Body of pancreas (tissue), 4 donors: ENCODE results near the gene APCS. TPM values are rescaled to one million over a fixed set of nuclear protein-coding genes. Genes with fewer than 3 reads are reported as not detected.

ENCODE experiments used
- ATAC-seq: fragments of 150-250 bp; one replicate; pipeline ENCODE4 v1.9.1; 2016
- DNase-seq, 4 donors: peaks; one replicate each; pipeline ENCODE4 v3.0.0-alpha.2; 2019
- H3K27ac ChIP-seq, 4 donors: fragments of 200-600 bp; sonication (generic); 1 replicate in 3 of 4; 2 replicates in 1 of 4; pipeline versions ENCODE4 v1.5.1 to v1.6.1; 2016 to 2019; ENCODE audit warnings: mild to moderate bottlenecking in 1 of 4, mixed read lengths in 1 of 4, moderate library complexity in 1 of 4
- H3K27me3 ChIP-seq, 2 donors: fragments of 200-600 bp; sonication (generic); one replicate each; pipeline ENCODE4 v1.6.0; 2016; ENCODE audit warnings: mild to moderate bottlenecking in 1 of 2
- H3K36me3 ChIP-seq, 2 donors: fragments of 200-600 bp; sonication (generic); replicated peaks in 1 of 2; 2 replicates each; pipeline ENCODE4 v1.5.1; 2016; ENCODE audit warnings: low read depth in 2 of 2; ENCODE audit not compliant: insufficient read depth in 1 of 2
- H3K4me1 ChIP-seq: fragments of 200-600 bp; sonication (generic); one replicate; pipeline ENCODE4 v1.6.0; 2016
- H3K4me3 ChIP-seq, 2 donors: fragments of 200-600 bp; sonication (generic); 1 replicate in 1 of 2; 2 replicates in 1 of 2; pipeline ENCODE4 v1.5.1; 2016 to 2019
- H3K9me3 ChIP-seq, 3 donors: fragments of 200-600 bp; sonication (generic); 1 replicate in 2 of 3; 2 replicates in 1 of 3; pipeline ENCODE4 v1.5.1; 2016
- CTCF ChIP-seq, 7 experiments: fragments of 450-650 bp in 4 of 7; fragments of 200-600 bp in 3 of 7; sonication (generic) in 3 of 7; IDR thresholded peaks; one replicate each; pipeline ENCODE4 v1.5.1; 2016 to 2019; ENCODE audit warnings: antibody characterized with exemption in 7 of 7
- POLR2A ChIP-seq, 3 donors: fragments of 450-650 bp; IDR thresholded peaks; one replicate each; pipeline ENCODE4 v1.6.1; 2016; ENCODE audit warnings: antibody characterized with exemption in 3 of 3, mild to moderate bottlenecking in 2 of 3
- WGBS, 2 donors: methylation state at CpG; one replicate each; pipeline ENCODE4 v1.1.5; 2017; 5-methylcytosine and 5-hydroxymethylcytosine counted together
- intact Hi-C: fragments of 100-400 bp; cut with DNase I; formaldehyde crosslinking; loops from one replicate; pipeline ENCODE4 v1.15.1; 2023
- total RNA-seq, 2 donors: library from RNA; depleted of rRNA; stranded (reverse); fragments of >200 nt; gene quantifications; one replicate each; pipeline ENCODE4 v1.1.0, GENCODE V29; 2016

APCS gene
- total RNA-seq, 2 donors from 2014 or later, result 0.99 to 4.2 TPM

- no peak for TF ChIP-seq POLR2A (IDR thresholded peaks at IDR 0.05)
- peak overlapping the region in 2 of 4 donors; percentile 21 to 42 for H3K27ac ChIP-seq
- DNase-seq, result no peak
- H3K36me3 ChIP-seq, result no peaks in the 10 kb centered on the region
- intact Hi-C loops, result no loop called here
- no peaks in the 10 kb centered on the region for H3K27me3 ChIP-seq
- no peaks in the 10 kb centered on the region for H3K4me1 ChIP-seq
- no peaks in the 10 kb centered on the region for H3K9me3 ChIP-seq
- ATAC-seq, result peak; percentile 65
- H3K4me3 ChIP-seq, result no peak overlapping the region
- 28 to 39% methylated on average over 4 of the region's 4 CpGs for WGBS, 2 donors
Observed at GRCh38 chr1:159598196-159598595, 10.6 kb downstream of the APCS start.

GRCh38 chr1:159600894-159601293 is 13.3 kb downstream of the APCS start:
- Histone ChIP-seq H3K27ac (no peak overlapping the region), H3K27me3 (no peaks in the 10 kb centered on the region), H3K4me1 (no peaks in the 10 kb centered on the region), H3K36me3 (no peaks in the 10 kb centered on the region), H3K9me3 (peaks cover 0 to 5% (median 0%) of the 10 kb centered on the region in 3 donors), H3K4me3 (no peak overlapping the region)
- 61 to 68% methylated on average over 3 of the region's 3 CpGs for WGBS, 2 donors
- ATAC-seq (no peak), DNase-seq (no peak)
- no peak for TF ChIP-seq CTCF (IDR thresholded peaks at IDR 0.05)
- TF ChIP-seq POLR2A (IDR thresholded peaks at IDR 0.05), result no peak
- intact Hi-C loops, result no loop called here

- no peak for TF ChIP-seq CTCF (IDR thresholded peaks at IDR 0.05)
- no peak for TF ChIP-seq POLR2A (IDR thresholded peaks at IDR 0.05)
- H3K27ac ChIP-seq, result no peak overlapping the region
- no peak overlapping the region for H3K4me3 ChIP-seq
- no peaks in the 10 kb centered on the region for H3K27me3 ChIP-seq
- no peaks in the 10 kb centered on the region for H3K36me3 ChIP-seq
- peaks cover 0 to 5% (median 0%) of the 10 kb centered on the region in 3 donors for H3K9me3 ChIP-seq
- intact Hi-C loops, result no loop called here
- DNase-seq (no peak), ATAC-seq (no peak)
- WGBS, 2 donors, result 55 to 65% methylated on average over 5 of the region's 5 CpGs
- H3K4me1 ChIP-seq, result no peaks in the 10 kb centered on the region
Observed at GRCh38 chr1:159602501-159602999, 14.9 kb downstream of the APCS start.

- Histone ChIP-seq H3K27me3 (no peaks in the 10 kb centered on the region), H3K4me1 (no peaks in the 10 kb centered on the region), H3K36me3 (no peaks in the 10 kb centered on the region), H3K4me3 (no peak overlapping the region), H3K27ac (no peak overlapping the region), H3K9me3 (no peaks in the 10 kb centered on the region)
- ATAC-seq, result no peak
- 54 to 62% methylated on average over 8 of the region's 8 CpGs for WGBS, 2 donors
- no peak for DNase-seq
- intact Hi-C loops, result no loop called here
- TF ChIP-seq POLR2A (IDR thresholded peaks at IDR 0.05) (no peak), CTCF (IDR thresholded peaks at IDR 0.05) (no peak)
Observed at GRCh38 chr1:159612211-159612885, 24.7 kb downstream of the APCS start.

GRCh38 chr1:159632922-159633321 is 45.3 kb downstream of the APCS start:
- no peak overlapping the region for H3K27ac ChIP-seq
- no peak overlapping the region for H3K4me3 ChIP-seq
- no peaks in the 10 kb centered on the region for H3K4me1 ChIP-seq
- intact Hi-C loops, result no loop called here
- H3K36me3 ChIP-seq, result no peaks in the 10 kb centered on the region
- ATAC-seq (no peak), DNase-seq (no peak)
- no peaks in the 10 kb centered on the region for H3K27me3 ChIP-seq
- TF ChIP-seq POLR2A (IDR thresholded peaks at IDR 0.05), result no peak
- TF ChIP-seq CTCF (IDR thresholded peaks at IDR 0.05), result no peak
- no peaks in the 10 kb centered on the region for H3K9me3 ChIP-seq

Other genes starting within 250 kb of the APCS start
- not detected for gene OR10J4, start 155.6 kb upstream of the APCS start, total RNA-seq
- not detected for gene OR10J1, start 148.1 kb upstream of the APCS start, total RNA-seq
- gene OR10J5, start 51.8 kb upstream of the APCS start, total RNA-seq, result not detected
- 1 to 10 TPM in 1 of 2 donors, under 1 TPM in 1; 0.33 to 1.6 TPM for gene CRP, start 126.8 kb downstream of the APCS start, total RNA-seq
- 10 to 100 TPM; 60.6 to 91.1 TPM for gene DUSP23, start 193.1 kb downstream of the APCS start, total RNA-seq
- gene FCRL6, start 214.5 kb downstream of the APCS start, total RNA-seq, result 1 to 10 TPM in 1 of 2 donors, not detected in 1; 6.3 TPM
- 1 to 10 TPM in 1 of 2 donors, not detected in 1; 3.6 TPM for gene SLAMF8, start 239.0 kb downstream of the APCS start, total RNA-seq